ENCODE results near the gene YBEY.

GRCh38 chr21:46250146-46250725 is 35.9 kb upstream of the YBEY start:
- TF ChIP-seq, protein P1, sequence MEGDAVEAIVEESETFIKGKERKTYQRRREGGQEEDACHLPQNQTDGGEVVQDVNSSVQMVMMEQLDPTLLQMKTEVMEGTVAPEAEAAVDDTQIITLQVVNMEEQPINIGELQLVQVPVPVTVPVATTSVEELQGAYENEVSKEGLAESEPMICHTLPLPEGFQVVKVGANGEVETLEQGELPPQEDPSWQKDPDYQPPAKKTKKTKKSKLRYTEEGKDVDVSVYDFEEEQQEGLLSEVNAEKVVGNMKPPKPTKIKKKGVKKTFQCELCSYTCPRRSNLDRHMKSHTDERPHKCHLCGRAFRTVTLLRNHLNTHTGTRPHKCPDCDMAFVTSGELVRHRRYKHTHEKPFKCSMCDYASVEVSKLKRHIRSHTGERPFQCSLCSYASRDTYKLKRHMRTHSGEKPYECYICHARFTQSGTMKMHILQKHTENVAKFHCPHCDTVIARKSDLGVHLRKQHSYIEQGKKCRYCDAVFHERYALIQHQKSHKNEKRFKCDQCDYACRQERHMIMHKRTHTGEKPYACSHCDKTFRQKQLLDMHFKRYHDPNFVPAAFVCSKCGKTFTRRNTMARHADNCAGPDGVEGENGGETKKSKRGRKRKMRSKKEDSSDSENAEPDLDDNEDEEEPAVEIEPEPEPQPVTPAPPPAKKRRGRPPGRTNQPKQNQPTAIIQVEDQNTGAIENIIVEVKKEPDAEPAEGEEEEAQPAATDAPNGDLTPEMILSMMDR (conservative IDR thresholded peaks at IDR 0.05): no peak
- no peak for TF ChIP-seq ZFX (IDR thresholded peaks at IDR 0.05)

Data from C4-2B (cell line).